HG03095 (cell line): ENCODE results near the gene B4GALT5.

Experiments used
- ATAC-seq: cut with Tn5 transposase; IDR thresholded peaks from one replicate; pipeline ENCODE4 v1.9.1; 2021; ENCODE audit warnings: moderate library complexity; ENCODE audit not compliant: unreplicated experiment

Gene B4GALT5

DNA sequence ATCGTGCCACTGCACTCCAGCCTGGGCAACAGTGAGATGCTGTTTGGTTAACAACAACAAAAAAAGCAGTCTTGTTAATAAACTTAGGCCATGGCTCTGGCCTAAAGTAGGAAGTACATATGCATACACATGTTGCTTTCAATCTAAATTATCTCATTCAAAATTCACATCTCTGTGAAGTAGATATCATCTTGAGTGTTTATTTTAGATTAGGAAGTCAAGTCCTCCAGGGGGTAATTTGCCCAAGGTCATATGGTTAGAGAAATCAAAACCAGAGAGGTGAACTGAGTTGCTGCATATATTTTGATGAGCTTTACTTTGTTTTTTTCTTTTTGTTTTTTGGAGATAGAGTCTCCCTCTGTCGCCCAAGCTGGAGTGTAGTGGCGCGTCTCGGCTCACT lies 52.8 kb downstream of the B4GALT5 start:
- ATAC-seq = no peak

DNA sequence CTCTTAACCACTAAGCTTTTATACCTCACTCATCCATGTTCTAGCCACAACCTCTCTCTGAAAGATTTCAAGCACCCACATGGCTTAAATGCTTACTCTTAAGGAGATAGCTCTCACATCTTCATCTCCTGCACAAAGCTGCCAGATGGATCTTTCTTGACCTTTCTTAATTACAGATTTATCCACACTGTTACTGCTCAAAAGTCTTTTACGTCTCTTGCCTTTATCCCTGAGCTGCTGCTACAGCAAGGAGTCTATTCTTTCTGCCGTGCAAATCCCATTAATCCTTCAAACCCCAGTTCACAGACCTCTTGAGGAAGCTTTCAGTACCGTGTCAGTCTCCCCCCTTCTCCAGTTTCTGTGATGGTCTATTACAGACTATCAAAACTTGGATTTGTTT lies 54.6 kb downstream of the B4GALT5 start:
- no peak for ATAC-seq

DNA sequence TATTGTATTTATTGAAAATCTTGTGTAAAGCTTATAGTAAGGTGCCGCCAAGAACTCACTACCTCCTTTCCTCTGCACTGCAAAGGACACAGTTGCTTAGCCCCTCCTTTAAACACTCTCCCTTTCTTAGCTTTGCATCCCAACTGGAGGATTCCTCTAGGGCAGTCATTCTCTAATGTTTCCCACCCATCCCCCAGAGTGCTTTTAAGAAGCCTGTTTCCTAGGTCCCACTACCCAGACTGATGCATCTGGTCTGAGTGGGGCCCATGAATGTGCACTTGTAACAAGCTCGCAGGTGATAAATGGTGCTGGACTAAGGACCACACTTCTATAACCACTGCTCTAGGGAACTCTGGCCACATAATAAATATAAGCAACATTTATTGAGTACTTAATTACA lies 55.2 kb downstream of the B4GALT5 start:
- no peak for ATAC-seq

DNA sequence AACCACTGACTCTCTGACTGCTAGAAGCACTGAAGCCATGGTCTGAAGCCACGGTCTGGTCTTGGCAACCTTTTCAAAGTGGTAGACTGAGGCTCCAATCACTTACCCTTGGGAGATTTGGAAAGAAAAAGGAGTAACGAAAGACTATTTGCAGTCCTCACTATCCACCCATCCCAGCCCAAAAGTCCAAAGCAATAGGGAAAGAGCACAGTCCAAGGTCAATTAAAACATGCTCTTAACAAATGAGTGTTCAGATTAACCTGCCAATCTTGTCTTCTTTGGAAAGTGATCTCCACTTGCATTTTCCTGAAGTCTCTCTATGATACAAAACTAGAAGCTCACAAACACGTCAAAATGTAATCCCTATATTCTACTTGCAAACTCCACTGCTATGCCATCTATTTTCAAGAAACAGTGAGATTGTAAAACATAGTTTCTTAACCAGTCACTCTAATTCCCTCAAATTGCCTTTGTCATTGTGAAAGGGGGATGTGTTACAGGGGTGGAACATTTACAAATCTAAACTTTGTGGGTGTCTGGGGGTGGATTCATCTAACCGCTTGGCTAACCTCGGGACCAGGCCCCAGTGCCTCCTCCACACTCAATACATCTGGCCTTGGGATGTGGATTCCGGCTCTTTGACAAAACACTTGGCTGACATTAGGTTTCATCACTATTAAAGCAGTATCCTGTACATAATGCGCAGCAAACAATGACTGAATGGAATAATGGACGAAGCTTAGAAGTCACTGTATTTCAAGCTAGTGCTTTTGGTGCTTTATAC lies 56.4 kb downstream of the B4GALT5 start:
- no peak for ATAC-seq

DNA sequence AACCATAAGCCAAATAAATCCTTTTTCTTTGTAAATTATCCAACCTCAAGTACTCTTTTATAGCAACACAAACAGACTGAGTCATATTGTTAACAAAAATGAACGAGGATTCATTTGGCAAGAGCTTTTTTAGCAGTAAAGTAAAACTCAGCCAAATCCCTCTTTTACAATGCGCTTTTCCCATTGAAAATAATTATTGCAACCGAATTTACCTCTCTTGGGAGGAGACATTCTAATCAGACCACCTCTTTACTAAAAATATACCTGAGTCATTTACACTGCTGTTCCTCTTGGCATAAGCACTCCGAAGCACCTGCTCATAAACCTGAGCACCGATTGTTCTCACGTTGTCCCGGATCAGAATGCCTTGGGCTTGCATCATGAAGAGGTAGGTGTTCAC lies 57.4 kb downstream of the B4GALT5 start:
- ATAC-seq = no peak

DNA sequence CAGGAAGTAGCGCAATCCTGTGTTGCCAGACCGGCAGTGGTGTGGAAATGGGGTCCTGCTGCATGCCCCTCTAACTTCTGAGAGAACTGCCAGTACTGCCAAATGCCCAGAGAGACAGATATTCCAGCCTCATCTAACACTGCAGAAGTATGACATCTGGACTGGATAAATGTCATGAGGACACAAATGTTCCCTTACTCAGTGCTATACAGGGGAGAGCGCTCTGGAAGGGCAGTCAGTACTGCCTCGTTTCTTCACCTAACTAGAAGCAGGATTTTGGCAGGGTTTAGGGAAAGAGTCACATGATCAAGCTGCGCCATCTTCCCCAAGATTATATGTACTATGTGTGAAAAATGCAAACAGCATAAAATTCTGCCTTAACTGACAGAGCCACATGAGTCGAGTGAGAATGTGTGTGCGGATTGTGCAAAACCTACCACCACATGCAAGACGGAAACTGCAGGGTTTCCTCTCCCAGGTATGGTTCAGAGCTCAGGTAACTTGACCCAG lies 59.7 kb downstream of the B4GALT5 start:
- no peak for ATAC-seq

DNA sequence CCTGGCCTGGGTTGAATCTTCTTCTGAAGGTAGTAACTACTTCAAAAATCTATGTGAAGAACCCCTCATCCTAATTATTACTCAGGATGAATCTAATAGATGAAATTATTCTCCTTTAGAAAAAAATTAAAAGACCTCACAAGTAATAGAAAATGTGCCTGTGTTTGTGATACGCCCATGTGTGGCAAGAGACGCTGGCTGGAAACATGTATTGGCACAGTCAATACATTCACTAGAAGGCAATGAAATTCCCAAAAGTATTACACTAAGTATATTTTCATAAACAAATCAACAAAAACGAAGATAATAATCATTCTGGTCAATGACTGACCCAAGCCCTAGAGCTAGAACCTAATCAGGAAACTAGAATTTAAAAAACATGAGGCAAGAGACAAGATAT lies 64.0 kb downstream of the B4GALT5 start:
- ATAC-seq = no peak

DNA sequence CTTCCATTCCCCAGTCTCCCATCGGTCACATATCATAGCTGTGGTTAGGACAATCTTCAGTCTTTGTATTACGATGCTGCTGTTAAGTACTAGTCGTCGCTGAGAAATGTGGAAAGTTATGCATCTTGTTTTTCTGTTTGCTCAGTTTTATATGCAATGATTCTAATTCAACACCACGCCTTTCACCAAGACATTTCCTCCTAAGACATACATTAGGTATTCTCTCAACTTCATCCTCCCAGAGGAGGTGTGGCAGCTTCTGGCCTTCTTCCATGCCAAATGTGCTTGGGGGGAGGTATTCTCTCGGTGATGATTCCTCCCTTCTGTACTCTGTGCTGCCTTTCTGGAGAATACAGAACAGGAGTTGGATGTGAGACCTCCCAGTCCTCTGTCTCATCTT lies 66.1 kb downstream of the B4GALT5 start:
- ATAC-seq = no peak

DNA sequence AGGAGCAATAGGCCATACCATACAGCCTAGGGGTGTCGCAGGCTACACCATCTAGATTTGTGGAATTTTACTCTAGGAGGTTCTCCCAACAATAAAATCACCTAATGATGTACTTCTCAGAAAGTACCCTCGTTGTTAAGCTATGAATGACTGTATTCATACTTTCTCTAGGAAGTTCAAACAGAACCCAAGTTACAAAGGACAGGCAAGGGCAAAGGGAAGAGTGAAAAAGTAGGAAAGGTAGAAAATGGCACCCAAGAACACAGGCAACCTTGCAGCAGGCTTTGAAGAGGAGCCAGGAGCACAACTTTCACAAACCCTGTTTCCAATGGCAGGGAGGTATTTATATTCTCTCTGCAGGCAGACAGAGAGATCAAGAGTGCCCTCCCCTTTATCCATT lies 67.2 kb downstream of the B4GALT5 start:
- ATAC-seq = no peak

DNA sequence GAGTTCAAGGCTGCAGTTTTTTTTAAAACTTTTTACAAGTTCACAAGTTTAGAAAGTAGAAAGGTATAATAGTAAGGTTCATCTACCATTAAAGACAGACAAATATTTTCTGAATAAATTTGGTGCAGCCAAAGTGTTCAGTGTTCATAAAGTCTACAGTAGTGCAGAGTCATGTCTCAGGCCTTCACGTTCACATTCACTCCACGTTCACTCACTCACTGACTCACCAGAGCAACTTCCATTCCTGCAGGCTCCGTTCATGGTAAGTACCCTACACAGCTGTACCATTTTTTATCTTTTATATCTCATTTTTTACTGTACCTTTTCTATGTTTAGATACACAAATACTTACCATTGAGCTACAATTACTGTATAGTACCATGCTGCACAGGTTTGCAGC lies 67.6 kb downstream of the B4GALT5 start:
- ATAC-seq = no peak

DNA sequence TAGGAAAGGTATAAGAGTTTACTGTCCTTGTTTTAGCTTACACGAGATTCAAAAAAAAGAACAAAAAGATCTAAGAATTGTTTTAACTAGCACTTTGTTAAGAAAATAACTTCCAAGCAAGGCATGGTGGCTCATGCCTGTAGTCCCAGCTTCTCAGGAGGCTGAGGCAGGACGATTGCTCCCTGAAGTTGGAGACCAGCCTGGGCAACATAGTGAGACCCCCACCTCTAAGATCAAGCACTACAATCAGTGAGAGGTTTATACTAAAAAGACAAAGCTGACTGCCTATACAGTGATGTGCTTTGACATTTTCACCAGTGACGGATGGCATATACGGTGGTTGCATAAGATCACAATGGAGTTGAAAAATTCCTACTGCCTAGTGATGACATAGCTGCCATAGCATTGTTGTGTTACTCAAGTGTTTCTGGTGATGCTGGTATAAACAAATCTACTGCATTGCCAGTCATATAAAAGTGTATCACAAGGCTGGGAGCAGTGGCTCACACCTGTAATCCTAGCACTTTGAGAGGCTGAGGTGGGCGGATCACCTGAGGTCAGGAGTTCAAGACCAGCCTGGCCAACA lies 68.6 kb downstream of the B4GALT5 start:
- ATAC-seq = no peak

DNA sequence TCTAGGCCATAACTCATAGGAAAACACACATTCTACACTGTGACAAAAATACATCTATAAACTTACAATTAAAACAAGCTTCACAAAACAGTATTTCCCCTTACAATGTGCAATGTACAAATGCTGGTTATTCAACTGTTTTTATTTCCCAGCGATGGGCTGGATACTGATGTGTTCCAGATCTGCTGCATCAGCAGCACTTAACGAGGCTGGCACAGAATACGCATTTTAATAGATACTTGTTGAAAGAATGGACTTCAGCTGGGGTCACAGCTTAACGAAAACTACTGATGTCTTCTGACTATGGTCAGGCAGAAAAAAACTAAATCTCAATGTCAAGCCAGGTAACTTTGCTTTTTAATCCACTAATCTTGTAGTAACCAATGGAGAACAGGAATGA lies 70.9 kb downstream of the B4GALT5 start:
- ATAC-seq = no peak

DNA sequence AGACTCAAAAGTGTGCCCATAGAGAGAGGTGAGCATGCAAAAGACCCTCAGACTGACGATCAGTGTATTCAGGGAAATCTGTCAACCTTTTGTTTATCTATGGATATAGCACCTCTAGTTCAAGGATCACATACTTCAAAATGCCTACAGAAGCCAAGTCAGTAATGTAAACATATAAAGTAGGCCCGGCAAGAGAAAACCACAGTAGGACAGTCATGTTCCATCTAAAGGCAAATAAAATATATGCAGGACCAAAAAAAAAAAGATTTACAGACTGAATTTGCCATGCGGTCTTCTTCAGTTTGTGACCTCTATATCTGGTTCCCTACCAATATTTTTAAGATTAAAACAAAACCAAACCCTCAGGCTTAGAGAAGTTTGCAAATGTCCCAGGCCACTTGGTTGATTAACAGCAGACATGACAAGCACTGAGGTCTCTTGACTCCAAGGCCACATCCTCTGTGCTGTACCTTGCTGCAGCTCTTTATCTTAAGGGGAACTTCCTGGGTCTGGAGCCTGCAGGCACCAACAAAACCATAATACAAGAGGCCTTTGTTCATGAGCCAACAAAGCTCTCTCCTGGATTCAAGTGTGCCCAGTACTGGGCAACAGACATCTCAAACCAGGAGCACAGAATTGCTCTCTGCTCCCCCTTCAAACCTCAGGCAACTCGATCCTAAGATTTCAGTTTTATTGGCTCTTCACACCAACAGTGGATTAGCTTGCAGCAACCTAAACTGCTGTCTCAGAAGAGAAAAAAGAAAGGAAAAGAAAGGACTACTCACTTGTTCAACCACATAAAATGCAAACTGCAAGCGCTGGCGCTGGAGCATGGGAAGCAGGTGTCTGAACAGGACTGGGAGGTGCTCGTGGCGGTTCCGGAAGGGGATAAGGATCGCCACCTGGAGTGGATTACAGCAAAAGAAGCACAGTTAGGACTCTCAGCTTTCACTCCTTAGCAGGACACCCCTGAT lies 71.7 kb downstream of the B4GALT5 start:
- ATAC-seq = no peak

DNA sequence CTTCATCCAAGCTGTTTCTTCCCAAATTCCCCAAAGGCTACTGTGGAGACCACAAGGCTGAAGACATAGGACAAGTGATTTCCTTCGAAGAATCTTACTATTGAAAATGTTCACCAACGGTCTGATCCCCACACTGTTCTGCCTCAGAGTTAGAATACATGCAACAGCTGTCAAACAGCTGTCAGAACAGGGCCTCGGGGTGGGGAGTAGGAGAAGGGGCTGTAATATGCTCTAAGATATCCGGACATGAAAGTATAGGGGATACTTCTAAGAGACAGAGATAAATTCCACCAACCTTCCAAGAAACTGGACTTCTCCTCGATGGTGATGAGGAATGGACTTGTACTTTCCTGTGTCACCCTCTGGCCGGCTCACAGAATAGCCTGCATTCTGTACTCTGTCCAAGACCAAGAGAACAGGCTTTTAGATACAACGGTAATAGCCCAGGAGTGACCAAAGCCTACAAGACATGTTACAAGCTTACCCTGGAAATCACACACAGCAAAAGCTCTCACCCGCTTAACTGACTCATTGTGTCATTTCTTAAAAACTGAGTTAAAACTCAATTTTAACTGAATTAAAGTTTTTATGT lies 76.5 kb downstream of the B4GALT5 start:
- no peak for ATAC-seq

DNA sequence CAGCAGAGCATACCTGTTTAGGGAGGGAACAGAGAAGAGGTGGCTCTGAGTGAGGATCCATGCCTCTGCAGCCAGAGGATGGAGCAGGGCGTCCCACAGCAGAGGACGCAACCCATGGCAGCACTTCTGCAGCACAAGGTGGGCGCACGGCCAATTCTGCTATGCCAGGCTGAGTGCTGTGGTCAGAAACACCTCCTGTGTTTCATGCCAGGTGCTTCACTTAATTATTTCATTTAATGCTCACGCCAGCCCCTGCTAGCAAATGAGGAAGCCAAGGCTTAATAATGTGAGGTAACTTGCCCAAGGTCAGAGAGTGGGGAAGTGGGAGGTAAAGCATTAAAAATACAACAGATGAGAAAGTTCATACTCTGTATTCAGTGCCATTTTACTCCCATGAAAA lies 77.2 kb downstream of the B4GALT5 start:
- no peak for ATAC-seq

DNA sequence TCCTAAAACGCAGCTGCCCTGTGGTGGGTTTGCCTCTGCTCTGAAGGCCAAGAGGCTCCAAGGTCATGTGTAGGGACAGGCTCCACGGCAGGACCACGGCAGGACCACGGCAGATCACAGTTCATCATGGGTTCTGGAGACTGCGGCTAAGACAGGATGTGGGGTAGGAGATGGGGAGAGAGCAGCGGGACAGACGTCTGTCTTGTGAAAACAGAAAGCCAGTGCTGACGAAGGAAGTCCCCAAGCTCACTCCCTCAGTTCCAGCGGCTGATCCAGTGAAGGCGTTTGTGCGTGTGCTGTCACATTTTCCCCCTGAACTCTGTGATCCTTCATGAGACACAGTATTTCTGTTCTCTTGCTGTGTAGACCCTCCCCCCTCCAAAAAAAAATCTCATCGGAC lies 77.8 kb downstream of the B4GALT5 start:
- ATAC-seq = no peak

DNA sequence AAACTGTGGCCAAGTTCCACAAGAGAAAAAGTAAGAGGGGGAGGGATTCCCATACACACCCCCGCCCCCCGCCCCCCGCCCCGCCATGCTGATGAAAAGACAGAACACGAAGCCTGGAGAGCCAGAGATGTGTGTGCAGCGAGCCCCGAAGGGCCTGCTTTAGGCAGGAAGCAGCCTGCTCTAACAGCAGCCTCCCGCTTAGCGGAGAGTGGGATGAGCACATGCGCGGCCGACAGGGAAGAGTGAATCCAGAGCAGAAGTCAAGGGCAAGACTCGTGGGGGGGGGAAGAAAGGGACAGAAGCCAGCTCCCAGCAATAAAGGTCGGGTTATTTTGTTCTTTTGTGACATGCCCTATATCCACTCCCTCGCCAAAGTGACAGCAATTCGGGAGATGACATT lies 78.5 kb downstream of the B4GALT5 start:
- no peak for ATAC-seq

DNA sequence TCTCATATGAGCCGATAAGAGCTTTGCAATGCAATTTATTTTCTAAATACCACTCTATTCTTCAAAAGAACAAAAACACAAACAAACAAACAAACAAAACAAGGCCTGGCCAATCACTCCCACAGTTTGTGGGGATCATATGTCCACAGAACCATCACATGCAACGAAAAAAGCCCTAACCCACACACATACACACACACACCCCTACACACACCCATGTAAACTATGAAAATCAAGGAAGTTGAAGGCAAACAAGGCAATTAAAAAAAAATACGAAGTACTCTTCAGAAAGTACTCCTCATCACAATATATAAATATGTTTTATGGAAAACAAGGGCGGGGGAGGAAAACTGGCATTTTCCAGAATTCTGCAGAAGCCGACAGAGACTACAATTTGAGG lies 79.6 kb downstream of the B4GALT5 start:
- no peak for ATAC-seq

DNA sequence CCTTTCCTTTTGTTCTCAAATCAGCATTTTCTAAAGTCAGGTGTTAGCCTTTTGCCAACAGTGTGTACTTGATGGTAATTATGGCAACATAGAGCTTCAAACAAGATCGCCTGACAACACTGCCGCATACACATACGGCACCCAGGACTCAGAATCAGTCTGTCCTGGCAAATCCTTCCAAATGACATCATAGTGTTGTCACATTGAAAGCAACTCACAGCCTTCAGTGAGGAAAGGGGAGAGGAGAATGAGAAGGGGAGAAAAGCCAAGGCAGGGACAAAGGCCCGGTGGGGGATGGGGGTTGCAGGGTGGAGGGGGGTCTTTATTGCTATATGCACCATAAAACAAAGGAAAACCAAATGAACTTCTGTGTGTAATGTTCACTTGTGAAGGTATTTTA lies 80.0 kb downstream of the B4GALT5 start:
- ATAC-seq = no peak

DNA sequence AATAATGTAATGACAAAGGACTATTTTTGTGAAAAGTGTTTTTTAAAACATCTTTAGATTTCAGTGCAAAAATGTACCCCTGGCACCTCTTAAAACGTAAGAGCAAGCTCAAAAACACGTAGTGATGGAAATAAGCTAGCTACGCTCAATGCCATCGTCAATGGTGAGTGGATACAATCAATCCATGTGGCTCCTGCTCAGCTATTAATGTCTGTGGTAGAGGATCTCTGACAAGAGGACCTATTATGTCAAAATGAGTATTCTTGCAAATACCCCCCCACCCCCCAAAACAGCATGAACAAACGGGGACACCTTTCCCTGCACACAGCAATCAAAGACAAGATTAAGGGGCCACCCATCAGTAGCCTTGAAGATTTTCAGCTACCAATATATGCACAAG lies 80.7 kb downstream of the B4GALT5 start:
- ATAC-seq = no peak

DNA sequence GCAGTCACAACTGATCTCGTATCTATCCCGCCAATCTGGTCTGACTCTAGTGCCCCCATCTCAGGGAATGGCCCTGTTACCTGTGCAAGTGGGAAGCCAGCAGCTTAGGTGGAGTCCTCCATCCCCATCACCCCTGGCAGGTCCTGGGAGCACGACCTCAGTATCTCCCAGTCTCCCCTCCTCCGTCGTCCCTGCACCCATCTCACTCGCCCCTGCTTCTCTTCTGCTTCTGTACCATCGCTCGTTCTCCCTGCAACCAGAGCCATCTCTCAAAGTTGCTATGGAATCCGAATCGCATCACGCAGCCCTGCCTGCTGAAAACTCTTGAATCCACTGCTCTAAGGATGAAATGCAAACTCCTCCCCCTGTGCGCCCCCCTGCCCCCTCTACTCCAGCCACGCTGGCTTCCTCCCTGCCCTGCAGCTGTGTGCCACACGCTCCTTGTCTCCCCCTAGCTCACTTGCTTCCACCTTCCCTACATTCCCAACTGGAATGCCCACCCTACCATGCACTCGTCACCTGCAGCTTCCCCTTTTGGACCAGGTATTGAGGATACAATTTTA lies 81.7 kb downstream of the B4GALT5 start:
- no peak for ATAC-seq
